Liver (tissue), 3 donors: Measurements from ENCODE around the gene PHTF2.

ENCODE experiments used
- JUND ChIP-seq, 2 donors: IDR thresholded peaks; 2 replicates each; pipeline ENCODE4 v1.6.1; 2016; ENCODE audit warnings: antibody characterized with exemption in 2 of 2
- RAD21 ChIP-seq, 2 donors: IDR thresholded peaks; 2 replicates each; pipeline ENCODE4 v1.6.1; 2016; ENCODE audit warnings: antibody characterized with exemption in 2 of 2, mild to moderate bottlenecking in 2 of 2
- SP1 ChIP-seq: IDR thresholded peaks from 2 replicates; pipeline ENCODE4 v1.6.1; 2018; ENCODE audit warnings: antibody characterized with exemption, mild to moderate bottlenecking
- TF ChIP-seq, protein P1 (sequence below): fragments of 150-350 bp; IDR thresholded peaks from 2 replicates; pipeline ENCODE4 v1.5.1; 2017; ENCODE audit warnings: improper control_type of control experiment, low read depth, low read length; ENCODE audit not compliant: missing input control
- TF ChIP-seq, protein P2 (sequence below): IDR thresholded peaks from 2 replicates; pipeline ENCODE4 v1.6.1; 2016; ENCODE audit warnings: antibody characterized with exemption, mild to moderate bottlenecking
- TF ChIP-seq, protein P3 (sequence below): IDR thresholded peaks from 2 replicates; pipeline ENCODE4 v1.6.1; 2016; ENCODE audit warnings: antibody characterized with exemption
- donor health status: healthy.
- donor health status: healthy.

DNA sequence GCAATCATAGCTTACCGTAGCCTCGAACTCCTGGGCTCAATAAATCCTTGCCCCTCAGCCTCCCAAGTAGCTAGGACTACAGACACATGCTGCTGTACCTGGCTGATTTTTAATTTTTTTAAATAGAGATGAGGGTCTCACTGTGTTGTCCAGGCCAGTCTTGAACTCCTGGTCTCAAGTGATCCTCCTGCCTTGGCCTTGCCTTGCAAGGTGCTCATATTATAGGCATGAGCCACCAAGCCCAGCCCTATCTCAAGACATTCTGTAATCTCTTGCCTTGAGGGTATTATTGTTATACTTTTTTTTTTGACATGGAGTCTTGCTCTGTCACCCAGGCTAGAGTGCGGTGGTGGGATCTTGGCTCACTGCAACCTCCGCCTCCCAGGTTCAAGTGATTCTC, 86.6 kb downstream of the PHTF2 start:
- TF ChIP-seq, protein P1, sequence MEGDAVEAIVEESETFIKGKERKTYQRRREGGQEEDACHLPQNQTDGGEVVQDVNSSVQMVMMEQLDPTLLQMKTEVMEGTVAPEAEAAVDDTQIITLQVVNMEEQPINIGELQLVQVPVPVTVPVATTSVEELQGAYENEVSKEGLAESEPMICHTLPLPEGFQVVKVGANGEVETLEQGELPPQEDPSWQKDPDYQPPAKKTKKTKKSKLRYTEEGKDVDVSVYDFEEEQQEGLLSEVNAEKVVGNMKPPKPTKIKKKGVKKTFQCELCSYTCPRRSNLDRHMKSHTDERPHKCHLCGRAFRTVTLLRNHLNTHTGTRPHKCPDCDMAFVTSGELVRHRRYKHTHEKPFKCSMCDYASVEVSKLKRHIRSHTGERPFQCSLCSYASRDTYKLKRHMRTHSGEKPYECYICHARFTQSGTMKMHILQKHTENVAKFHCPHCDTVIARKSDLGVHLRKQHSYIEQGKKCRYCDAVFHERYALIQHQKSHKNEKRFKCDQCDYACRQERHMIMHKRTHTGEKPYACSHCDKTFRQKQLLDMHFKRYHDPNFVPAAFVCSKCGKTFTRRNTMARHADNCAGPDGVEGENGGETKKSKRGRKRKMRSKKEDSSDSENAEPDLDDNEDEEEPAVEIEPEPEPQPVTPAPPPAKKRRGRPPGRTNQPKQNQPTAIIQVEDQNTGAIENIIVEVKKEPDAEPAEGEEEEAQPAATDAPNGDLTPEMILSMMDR = no peak
- TF ChIP-seq, protein P2, sequence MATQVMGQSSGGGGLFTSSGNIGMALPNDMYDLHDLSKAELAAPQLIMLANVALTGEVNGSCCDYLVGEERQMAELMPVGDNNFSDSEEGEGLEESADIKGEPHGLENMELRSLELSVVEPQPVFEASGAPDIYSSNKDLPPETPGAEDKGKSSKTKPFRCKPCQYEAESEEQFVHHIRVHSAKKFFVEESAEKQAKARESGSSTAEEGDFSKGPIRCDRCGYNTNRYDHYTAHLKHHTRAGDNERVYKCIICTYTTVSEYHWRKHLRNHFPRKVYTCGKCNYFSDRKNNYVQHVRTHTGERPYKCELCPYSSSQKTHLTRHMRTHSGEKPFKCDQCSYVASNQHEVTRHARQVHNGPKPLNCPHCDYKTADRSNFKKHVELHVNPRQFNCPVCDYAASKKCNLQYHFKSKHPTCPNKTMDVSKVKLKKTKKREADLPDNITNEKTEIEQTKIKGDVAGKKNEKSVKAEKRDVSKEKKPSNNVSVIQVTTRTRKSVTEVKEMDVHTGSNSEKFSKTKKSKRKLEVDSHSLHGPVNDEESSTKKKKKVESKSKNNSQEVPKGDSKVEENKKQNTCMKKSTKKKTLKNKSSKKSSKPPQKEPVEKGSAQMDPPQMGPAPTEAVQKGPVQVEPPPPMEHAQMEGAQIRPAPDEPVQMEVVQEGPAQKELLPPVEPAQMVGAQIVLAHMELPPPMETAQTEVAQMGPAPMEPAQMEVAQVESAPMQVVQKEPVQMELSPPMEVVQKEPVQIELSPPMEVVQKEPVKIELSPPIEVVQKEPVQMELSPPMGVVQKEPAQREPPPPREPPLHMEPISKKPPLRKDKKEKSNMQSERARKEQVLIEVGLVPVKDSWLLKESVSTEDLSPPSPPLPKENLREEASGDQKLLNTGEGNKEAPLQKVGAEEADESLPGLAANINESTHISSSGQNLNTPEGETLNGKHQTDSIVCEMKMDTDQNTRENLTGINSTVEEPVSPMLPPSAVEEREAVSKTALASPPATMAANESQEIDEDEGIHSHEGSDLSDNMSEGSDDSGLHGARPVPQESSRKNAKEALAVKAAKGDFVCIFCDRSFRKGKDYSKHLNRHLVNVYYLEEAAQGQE = no peak
- TF ChIP-seq RAD21 (IDR thresholded peaks at IDR 0.05) (no peak), SP1 (no peak), JUND (IDR thresholded peaks at IDR 0.05) (no peak)
- TF ChIP-seq, protein P3, sequence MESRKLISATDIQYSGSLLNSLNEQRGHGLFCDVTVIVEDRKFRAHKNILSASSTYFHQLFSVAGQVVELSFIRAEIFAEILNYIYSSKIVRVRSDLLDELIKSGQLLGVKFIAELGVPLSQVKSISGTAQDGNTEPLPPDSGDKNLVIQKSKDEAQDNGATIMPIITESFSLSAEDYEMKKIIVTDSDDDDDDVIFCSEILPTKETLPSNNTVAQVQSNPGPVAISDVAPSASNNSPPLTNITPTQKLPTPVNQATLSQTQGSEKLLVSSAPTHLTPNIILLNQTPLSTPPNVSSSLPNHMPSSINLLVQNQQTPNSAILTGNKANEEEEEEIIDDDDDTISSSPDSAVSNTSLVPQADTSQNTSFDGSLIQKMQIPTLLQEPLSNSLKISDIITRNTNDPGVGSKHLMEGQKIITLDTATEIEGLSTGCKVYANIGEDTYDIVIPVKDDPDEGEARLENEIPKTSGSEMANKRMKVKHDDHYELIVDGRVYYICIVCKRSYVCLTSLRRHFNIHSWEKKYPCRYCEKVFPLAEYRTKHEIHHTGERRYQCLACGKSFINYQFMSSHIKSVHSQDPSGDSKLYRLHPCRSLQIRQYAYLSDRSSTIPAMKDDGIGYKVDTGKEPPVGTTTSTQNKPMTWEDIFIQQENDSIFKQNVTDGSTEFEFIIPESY = no peak
